GM12878 (cell line): ENCODE measurements around the gene SIK1.
"Not testable (repeated sequence)": the region's sequence is repeated elsewhere in the genome, so short reads cannot be mapped to it uniquely, and the experiment has no call there.

Experiments
- CBX5 ChIP-seq: sonication (generic); IDR thresholded peaks from 2 replicates; pipeline ENCODE4 v1.6.1; 2016; ENCODE audit warnings: low read depth, moderate library complexity, mild to moderate bottlenecking, inconsistent platforms
- KLF5 ChIP-seq: fragments of 450-650 bp; IDR thresholded peaks from 2 replicates; pipeline ENCODE4 v1.6.1; 2014; ENCODE audit warnings: mild to moderate bottlenecking; ENCODE audit not compliant: partially characterized antibody
- NR2C2 ChIP-seq: IDR thresholded peaks from 2 replicates; pipeline ENCODE4 v1.6.1; 2011; ENCODE audit warnings: borderline replicate concordance, low read depth; ENCODE audit not compliant: control insufficient read depth, insufficient read length
- POLR2A ChIP-seq: IDR thresholded peaks from 2 replicates; pipeline ENCODE4 v1.6.1; 2011; ENCODE audit warnings: low read depth, mild to moderate bottlenecking, low read length
- RUNX3 ChIP-seq: IDR thresholded peaks from 2 replicates; pipeline ENCODE4 v1.6.1; 2012; ENCODE audit warnings: low read length, inconsistent platforms
- SUZ12 ChIP-seq: fragments of 200-600 bp; sonication (generic); IDR thresholded peaks from one replicate; pipeline ENCODE4 v1.6.1; 2018; ENCODE audit warnings: antibody characterized with exemption, mild to moderate bottlenecking; ENCODE audit not compliant: unreplicated experiment
- TBL1XR1 ChIP-seq: IDR thresholded peaks from 2 replicates; pipeline ENCODE4 v1.6.1; 2012; ENCODE audit warnings: low read depth, low read length, improper control_type of control experiment
- TCF12 ChIP-seq: IDR thresholded peaks from 2 replicates; pipeline ENCODE4 v1.6.1; 2011; ENCODE audit warnings: low read depth, mild to moderate bottlenecking, low read length
- TF ChIP-seq, protein P1 (sequence below), 3 experiments: IDR thresholded peaks in 2 of 3; conservative IDR thresholded peaks in 1 of 3; 2 replicates each; pipeline ENCODE4 v1.5.1; 2011; ENCODE audit warnings: low read depth in 3 of 3, low read length in 3 of 3, mild to moderate bottlenecking in 3 of 3, control low read depth in 2 of 3, moderate library complexity in 2 of 3, inconsistent platforms in 1 of 3, mixed read lengths in 1 of 3; ENCODE audit not compliant: control insufficient read depth in 2 of 3, insufficient read depth in 1 of 3; ENCODE audit errors: extremely low read depth in 1 of 3

DNA sequence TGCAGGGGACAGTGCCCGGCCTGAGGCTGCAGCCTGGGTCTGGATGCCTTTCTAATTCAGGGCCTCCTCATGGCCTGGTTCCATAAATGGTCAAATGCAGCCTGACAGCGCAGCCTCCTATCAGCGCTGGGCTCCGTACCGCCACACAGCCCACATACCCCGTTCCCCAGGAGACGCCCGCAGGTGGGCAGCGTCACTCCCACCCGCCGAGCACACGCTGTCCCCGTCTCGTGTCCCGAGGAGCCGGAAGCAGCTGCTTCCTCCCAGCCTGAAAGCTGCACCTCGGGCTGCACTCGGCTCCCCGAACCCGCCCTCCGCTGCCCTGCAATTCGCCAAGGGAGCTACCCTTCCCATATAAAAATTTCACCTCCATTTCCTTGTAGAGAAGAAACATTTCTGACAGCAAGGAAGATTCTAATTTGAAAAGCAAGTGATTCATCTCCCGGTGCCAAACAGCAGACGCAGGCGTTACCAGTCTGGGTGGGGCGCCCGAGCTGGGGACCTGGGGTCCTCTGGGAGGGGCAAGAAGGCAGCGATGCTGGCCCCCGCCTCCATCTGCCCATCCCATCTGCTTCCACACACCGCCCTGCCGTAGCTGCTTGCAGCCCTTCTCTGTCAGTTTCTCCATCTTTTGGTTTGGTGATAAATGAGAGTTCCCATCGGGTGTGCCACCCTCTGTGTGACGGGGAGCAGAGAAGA lies 29.8 kb upstream of the SIK1 start:
- TF ChIP-seq SUZ12, CBX5, KLF5, NR2C2, TCF12, TBL1XR1, POLR2A, RUNX3: not testable (repeated sequence)
- TF ChIP-seq, protein P1, sequence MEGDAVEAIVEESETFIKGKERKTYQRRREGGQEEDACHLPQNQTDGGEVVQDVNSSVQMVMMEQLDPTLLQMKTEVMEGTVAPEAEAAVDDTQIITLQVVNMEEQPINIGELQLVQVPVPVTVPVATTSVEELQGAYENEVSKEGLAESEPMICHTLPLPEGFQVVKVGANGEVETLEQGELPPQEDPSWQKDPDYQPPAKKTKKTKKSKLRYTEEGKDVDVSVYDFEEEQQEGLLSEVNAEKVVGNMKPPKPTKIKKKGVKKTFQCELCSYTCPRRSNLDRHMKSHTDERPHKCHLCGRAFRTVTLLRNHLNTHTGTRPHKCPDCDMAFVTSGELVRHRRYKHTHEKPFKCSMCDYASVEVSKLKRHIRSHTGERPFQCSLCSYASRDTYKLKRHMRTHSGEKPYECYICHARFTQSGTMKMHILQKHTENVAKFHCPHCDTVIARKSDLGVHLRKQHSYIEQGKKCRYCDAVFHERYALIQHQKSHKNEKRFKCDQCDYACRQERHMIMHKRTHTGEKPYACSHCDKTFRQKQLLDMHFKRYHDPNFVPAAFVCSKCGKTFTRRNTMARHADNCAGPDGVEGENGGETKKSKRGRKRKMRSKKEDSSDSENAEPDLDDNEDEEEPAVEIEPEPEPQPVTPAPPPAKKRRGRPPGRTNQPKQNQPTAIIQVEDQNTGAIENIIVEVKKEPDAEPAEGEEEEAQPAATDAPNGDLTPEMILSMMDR (IDR thresholded peaks at IDR 0.05 in 2 of 3, conservative IDR thresholded peaks at IDR 0.05 in 1 of 3; ENCODE audit: control insufficient read depth in 2 of 3, extremely low read depth in 1 of 3, insufficient read depth in 1 of 3, low read depth in 3 of 3, low read length in 3 of 3), result not testable (repeated sequence)
